Activated T-helper 1 cell treated with Interleukin-2 at 50 U/mL for 16 hours (primary cell): ENCODE data around the gene CROCC.

Source experiments
- DNase-seq: peaks from one replicate; pipeline ENCODE4 v3.0.0-alpha.2; 2020; ENCODE audit warnings: low read depth

CROCC gene

DNA sequence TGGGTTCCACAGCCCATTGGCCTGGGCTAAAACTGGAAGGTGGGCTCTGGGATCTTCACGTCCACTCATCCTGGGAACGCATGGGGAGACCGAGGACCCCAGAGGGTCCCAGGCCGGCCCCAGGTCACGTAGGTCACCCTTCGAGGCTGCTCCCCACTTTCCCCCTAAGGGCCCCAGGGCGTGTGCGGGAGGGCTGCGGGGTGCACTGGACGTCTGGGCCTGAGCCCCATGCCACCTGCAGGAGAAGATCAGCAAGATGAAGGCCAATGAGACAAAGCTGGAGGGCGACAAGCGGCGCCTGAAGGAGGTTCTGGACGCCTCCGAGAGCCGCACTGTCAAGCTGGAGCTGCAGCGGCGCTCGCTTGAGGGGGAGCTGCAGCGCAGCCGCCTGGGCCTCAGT, 46.2 kb downstream of the CROCC start:
- no peak for DNase-seq

DNA sequence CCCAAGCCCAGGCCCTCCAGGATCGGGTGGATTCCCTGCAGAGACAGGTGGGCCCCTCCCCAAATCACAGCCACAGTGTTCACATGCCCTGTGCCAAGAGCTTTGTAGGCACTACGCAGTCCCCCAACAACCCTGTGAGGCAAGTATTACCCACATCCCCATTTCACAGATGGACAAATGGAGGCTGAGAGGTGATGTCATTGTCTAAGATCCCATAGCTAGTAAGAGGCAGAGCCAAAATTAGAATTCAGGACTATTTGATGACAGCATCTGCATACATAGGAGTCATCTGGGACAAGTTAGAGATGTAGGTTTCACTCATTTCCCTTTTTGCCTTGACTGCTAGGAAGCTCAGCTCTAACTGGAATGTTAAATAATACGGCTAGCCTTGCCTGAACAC, 46.6 kb downstream of the CROCC start:
- no peak for DNase-seq

DNA sequence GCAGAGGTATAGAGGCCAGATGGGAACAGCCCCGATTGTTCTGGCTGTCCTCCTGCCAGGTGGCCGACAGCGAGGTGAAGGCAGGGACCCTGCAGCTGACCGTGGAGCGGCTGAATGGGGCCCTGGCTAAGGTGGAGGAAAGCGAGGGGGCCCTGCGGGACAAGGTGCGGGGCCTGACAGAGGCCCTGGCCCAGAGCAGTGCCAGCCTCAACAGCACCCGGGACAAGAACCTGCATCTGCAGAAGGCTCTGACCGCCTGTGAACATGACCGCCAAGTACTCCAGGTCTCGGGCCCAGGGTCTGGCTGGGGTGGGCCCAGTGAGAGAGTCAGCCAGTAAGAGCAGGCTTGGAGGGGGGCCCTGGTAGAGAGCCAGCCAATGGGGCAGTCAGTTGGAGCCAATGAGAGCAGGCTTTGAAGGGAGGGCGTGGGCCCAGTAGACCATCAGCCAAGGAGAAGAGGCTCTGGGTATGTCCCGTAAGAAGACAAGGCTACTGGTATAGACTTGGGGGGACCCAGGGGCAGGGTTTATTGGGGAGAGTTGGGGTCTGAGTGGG, 47.4 kb downstream of the CROCC start:
- no peak for DNase-seq

DNA sequence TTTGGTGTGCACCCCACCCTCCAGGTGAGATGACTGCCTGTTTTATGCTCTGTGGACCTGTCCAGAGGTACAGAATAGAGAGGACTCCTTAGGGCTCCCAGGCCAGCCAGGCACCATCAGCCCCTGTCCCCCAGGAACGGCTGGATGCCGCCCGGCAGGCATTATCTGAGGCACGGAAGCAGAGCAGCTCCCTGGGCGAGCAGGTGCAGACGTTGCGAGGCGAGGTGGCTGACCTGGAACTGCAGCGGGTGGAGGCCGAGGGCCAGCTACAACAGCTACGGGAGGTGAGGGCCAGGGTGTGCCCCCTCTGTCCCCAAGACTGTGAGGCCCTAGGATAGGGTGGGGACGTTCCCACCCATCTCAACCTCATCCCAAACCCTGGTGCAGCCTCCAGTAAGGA, 47.9 kb downstream of the CROCC start:
- no peak for DNase-seq

DNA sequence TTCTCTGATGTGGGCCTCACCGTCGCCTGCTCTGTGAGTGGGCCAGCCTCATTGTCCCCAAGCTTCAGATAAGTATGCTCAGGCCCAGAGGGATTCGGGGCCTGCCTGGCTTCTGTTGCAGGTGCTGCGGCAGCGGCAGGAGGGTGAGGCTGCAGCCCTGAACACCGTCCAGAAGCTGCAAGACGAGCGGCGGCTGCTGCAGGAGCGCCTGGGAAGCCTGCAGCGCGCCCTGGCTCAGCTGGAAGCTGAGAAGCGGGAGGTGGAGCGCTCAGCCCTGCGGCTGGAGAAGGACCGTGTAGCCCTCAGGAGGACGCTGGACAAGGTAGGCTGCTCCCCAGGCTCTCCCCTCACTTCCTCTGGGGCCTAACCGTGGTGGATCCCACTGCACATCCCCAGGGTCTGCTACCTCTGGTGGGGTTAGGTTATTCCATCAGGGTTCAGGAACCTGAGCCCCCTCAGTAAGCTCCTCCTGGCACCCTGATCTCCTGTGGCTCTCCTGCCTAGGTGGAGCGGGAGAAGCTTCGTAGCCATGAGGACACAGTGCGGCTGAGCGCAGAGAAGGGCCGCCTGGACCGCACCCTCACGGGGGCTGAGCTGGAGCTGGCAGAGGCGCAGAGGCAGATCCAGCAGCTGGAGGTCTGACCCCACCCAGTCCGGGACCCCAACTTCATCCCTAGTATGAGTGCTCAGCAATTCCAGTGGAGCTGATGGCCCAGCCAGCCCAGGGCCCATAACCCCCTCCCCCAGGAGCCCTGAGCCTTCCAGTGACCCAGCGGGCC, 48.6 kb downstream of the CROCC start:
- no peak for DNase-seq

DNA sequence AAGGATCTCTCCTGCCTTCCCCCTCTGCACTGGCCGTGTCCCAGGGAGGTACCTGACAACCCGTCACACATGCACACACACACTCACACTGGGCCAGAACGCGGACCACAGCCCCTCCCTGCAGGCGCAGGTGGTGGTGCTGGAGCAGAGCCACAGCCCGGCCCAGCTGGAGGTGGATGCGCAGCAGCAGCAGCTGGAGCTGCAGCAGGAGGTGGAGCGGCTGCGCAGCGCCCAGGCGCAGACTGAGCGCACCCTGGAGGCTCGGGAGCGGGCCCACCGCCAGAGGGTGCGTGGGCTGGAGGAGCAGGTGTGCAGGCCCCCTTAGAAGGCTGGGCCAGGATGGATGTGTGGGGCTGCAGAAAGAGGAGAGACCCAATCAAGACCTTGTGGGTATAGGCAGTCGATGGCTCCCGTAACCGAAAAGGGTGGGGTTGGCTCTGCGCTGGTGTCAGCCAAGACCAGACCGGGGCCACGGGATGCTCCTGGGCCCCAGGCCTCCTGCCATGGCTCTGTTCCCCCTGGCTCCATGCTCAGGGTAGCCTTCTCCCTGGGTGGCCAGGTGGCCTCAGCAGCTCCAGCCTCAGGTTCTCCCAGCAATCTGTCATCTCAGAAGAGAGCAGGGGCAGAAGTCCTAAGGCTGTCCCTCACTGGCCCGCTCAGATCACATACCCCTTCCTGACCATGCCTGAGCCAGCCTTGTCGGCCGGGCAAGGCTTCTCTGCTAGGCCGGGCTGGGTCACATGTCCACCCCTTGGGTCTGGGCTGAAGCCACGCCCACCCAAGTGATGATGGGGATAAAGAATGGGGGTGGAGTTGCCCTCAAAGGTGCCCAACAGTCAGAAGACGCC, 49.8 kb downstream of the CROCC start:
- DNase-seq: no peak

- DNase-seq: no peak
These were observed 50.6 kb downstream of the CROCC start for GRCh38 chr1:16972189-16972895.

- no peak for DNase-seq
These were observed 51.5 kb downstream of the CROCC start for GRCh38 chr1:16973215-16973614.

- no peak for DNase-seq
These were observed 53.5 kb downstream of the CROCC start for GRCh38 chr1:16975211-16975610.

DNA sequence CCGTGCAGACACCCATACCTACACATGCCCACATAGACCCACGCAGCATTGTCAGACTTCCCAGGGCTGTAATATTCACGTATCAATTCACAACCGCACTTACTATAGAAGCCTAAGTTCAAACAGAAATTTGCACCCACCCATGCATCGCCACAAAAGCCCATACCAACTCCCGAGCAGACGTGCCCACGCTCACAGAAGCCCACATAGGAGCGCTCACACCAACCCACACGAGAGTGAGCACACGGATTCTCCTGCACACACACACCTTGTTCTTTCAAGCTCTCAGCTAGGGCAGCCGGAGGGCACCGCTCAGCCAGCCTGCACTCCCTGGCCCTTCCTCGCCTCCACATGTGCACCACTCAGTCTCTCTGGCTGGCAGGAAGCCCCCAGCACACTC, 54.1 kb downstream of the CROCC start:
- no peak for DNase-seq

- no peak for DNase-seq
These were observed 55.2 kb downstream of the CROCC start for GRCh38 chr1:16976966-16977365.

GRCh38 chr1:16977377-16977776, 55.6 kb downstream of the CROCC start:
- DNase-seq: no peak

- DNase-seq: no peak
These were observed 56.4 kb downstream of the CROCC start for GRCh38 chr1:16978139-16978538.

GRCh38 chr1:16978567-16979474, 57.1 kb downstream of the CROCC start:
- DNase-seq: no peak

DNA sequence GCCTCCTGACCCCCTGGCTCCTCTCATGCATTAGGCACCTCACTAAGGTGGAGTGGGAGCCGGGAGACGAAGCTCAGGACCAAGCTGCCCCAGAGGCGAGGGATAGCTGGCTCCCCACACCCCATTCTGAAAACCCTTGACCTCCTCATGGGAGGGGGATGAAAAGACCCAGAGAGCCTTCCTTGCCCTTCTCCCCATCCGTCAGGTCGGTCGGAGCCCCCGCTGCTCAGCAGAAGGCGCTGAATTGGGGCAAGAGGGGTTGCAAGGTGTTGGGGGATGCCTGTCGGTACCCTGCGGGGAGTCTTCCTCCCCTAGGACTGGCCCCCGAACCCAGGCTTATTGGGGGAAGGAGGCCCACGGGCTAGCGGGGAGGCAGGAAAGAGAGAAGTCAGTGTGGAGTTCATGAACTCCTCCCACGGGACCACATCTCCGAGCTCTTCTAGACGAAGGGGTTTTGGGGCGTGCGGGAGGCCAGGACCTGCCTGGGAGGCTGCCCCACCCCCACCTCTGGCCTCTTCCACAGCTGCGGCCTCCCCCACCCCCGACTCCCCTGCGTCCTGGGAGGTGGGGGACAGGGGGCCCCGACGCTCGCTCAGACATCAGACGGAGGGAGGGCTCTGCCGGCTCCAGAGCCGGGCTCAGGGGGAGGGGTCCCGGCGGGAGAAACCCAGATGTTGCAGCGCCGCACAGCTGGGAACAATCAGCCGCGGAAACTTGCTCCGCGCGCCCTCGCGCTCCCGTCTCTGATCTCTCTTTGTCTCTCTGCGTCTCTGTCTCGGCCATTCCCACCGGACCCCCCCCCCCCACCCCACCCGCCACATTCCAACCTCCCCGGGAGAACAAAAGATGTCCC, 58.0 kb downstream of the CROCC start:
- DNase-seq: no peak

GRCh38 chr1:16980473-16981268, 58.9 kb downstream of the CROCC start, which contains the start of gene MFAP2:
Gene MFAP2, minus strand, starts transcription at chr1:16980620. Its CDS starts 2,347 bp downstream, at chr1:16978273.
- no peak for DNase-seq

- no peak for DNase-seq
These were observed 59.6 kb downstream of the CROCC start for GRCh38 chr1:16981269-16981849.

DNA sequence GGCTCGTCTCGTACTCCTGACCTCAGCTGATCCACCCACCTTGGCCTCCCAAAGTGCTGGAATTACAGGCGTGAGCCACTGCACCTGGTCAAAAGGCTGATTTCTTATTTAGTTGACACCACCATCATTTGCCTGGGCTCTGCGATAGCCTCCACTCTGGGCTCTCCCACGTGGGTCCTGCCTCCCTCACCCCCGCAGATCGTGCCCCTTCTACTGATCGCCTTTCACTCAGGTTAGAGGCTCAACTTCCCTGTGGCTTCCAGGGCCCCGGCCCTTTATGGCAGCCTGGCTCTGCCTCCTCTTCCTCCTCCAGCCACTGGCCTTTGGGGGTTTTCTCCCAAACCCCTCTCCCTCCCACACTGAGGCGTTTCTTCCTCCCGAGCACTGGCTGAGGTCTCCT, 61.2 kb downstream of the CROCC start:
- no peak for DNase-seq

DNA sequence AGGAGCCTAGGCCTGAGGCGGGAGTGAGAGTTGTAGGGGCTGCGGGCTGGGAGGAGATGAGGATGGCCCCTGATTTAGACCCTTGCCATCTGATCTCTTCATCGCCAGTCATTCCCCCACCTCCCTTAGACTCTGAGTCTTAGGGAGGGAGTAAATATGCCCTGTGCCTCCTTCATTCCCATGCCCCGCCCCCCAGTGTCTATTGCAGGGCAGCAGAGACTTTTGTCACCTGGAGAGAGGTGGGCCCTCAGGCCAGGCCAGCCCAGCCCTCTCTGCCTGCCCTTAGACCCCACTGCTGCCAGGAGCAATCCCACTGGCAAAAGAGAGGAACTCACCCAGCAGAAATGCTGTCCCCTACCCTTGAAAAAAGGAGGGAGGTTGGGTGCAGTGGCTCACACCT, 61.9 kb downstream of the CROCC start:
- no peak for DNase-seq
